Activated naive CD8-positive, alpha-beta T cell treated with anti-CD3 and anti-CD28 coated beads, Interleukin-2, amount 10 ng/mL, durations not matched to agents 7 days and 5 days (primary cell): Measurements from ENCODE around the gene CFAP141. TPM values are rescaled to one million over a fixed set of nuclear protein-coding genes. Genes with fewer than 3 reads are reported as not detected.
"Not testable (repeated sequence)": the region's sequence is repeated elsewhere in the genome, so short reads cannot be mapped to it uniquely, and the experiment has no call there.

ENCODE experiments used
- ATAC-seq: fragments of 150-1000 bp; cut with Tn5 transposase; one replicate; pipeline ENCODE4 v1.10.0; 2021; ENCODE audit warnings: low read depth, moderate library complexity
- POLR2A ChIA-PET: fragments of 350-600 bp; sonication (Branson Sonifier 250); formaldehyde crosslinking; loops from one replicate; lab custom pipeline; 2021; ENCODE audit warnings: antibody characterized with exemption; lab: Charles Lee
- DNase-seq: peaks from one replicate; pipeline ENCODE4 v3.0.0; 2021
- H3K27ac Mint-ChIP-seq: one replicate; pipeline ENCODE4 v1.8.0; 2022; ENCODE audit warnings: mild to moderate bottlenecking, mixed read lengths
- H3K27me3 Mint-ChIP-seq: one replicate; pipeline ENCODE4 v1.8.0; 2022; ENCODE audit warnings: mild to moderate bottlenecking, moderate library complexity, mixed read lengths
- H3K36me3 Mint-ChIP-seq: one replicate; pipeline ENCODE4 v1.8.0; 2021; ENCODE audit warnings: mild to moderate bottlenecking, mixed read lengths
- H3K4me1 Mint-ChIP-seq: one replicate; pipeline ENCODE4 v1.8.0; 2021; ENCODE audit warnings: mixed read lengths
- H3K4me3 Mint-ChIP-seq: one replicate; pipeline ENCODE4 v1.8.0; 2022; ENCODE audit warnings: mild to moderate bottlenecking, moderate library complexity, mixed read lengths
- H3K9me3 Mint-ChIP-seq: one replicate; pipeline ENCODE4 v1.8.0; 2021; ENCODE audit warnings: mixed read lengths
- total RNA-seq, 2 experiments: library from RNA; stranded (reverse); gene quantifications; one replicate each; pipeline ENCODE4 v1.2.3, GENCODE V29; 2021

Gene CFAP141
- not detected for total RNA-seq

DNA sequence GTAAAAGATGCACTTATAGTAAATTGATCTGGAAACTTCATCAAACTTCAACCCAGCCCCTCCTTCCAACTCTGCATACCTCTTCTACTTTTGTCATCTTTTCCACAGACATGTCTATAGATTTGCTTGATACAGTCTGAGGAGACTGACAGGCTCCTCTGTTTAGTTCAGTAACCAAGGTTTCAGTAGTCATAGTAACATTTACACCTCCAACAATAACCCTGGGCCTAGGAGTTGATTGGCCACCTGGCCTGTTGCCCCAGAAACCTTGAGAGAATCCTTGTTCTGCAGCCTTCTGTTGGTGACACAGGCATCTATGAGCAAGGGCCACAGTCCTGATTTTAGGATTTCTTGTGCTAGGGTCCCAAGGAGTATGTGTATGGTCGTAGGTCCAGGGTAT is at the start of gene CFAP141:
Gene CFAP141, minus strand, starts transcription at position 138 of the 400 bp plus-strand sequence. Its CDS starts 26 bp downstream, at position 112.
- Mint-ChIP-seq H3K27me3 (no peaks in the 10 kb centered on the region), H3K36me3 (peaks cover 32% of the 10 kb centered on the region), H3K4me1 (peaks cover 7% of the 10 kb centered on the region), H3K4me3 (no peak within 1 kb of the TSS), H3K27ac (peak within 1 kb of the TSS; percentile 40), H3K9me3 (no peaks in the 10 kb centered on the region)
- POLR2A ChIA-PET, result interaction anchor here (0.7 kb wide), 1 partner anchor 11 kb away, joined by 3 read pairs; no protein-coding TSS in a partner anchor
- no peak for DNase-seq
- peak; percentile 40 for ATAC-seq

DNA sequence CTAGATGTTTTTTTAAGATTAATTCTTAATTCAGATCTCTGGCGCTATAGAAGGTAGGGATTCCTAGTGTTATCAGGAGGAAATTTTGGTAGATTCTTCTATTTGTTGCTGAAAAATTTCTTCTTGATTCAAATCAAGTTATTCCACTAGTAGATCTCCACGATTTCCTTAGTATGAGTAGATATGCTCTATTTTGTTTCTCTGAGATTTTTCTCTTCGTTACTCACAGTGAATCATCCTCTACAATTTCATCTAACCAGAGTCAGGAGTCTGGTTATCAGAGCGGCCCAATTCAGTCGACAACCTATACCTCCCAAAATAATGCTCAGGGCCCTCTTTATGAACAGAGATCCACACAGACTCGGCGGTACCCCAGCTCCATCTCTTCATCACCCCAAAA is 47.5 kb upstream of the CFAP141 start:
- POLR2A ChIA-PET, result no interaction called here
- Mint-ChIP-seq H3K27me3 (no peaks in the 10 kb centered on the region), H3K36me3 (peaks cover 26% of the 10 kb centered on the region), H3K9me3 (no peaks in the 10 kb centered on the region), H3K27ac (no peak overlapping the region), H3K4me3 (no peak overlapping the region), H3K4me1 (peaks cover 2% of the 10 kb centered on the region)
- ATAC-seq, result no peak
- DNase-seq, result no peak

GRCh38 chr1:154241703-154242351 is 35.7 kb upstream of the CFAP141 start:
- Mint-ChIP-seq H3K27ac (no peak overlapping the region), H3K4me3 (no peak overlapping the region), H3K36me3 (peaks cover 52% of the 10 kb centered on the region), H3K4me1 (peaks cover 14% of the 10 kb centered on the region), H3K9me3 (no peaks in the 10 kb centered on the region), H3K27me3 (no peaks in the 10 kb centered on the region)
- POLR2A ChIA-PET, result no interaction called here
- no peak for ATAC-seq
- DNase-seq, result no peak

GRCh38 chr1:154240294-154240833 is 34.2 kb upstream of the CFAP141 start:
- no peaks in the 10 kb centered on the region for H3K9me3 Mint-ChIP-seq
- ATAC-seq, result no peak
- POLR2A ChIA-PET, result interaction anchor here (0.7 kb wide), 1 partner anchor 64 kb away, joined by 6 read pairs; no protein-coding TSS in a partner anchor
- peaks cover 55% of the 10 kb centered on the region for H3K36me3 Mint-ChIP-seq
- H3K27ac Mint-ChIP-seq, result no peak overlapping the region
- no peak for DNase-seq
- no peaks in the 10 kb centered on the region for H3K27me3 Mint-ChIP-seq
- H3K4me1 Mint-ChIP-seq, result peaks cover 14% of the 10 kb centered on the region
- H3K4me3 Mint-ChIP-seq, result no peak overlapping the region

DNA sequence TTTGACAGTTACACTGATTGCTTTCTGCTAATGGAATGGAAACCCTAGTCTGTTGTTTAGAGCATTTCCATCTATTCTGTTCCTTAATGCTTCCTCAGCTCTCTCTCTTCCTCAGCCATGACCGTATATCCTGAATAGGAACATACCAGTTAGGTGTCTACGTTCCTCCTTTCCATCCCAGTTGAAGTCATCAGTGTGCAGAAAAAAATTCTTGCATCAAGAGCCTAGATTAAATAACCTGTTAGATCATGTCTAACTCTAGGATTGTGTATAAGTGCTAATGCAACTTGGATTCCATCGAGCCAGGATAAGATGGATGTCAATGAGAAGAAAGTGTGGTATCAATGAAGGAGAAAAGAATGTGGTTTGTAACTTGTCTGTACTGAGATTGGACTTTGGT is 33.4 kb upstream of the CFAP141 start:
- H3K36me3 Mint-ChIP-seq, result peaks cover 52% of the 10 kb centered on the region
- no peaks in the 10 kb centered on the region for H3K9me3 Mint-ChIP-seq
- H3K27me3 Mint-ChIP-seq, result no peaks in the 10 kb centered on the region
- DNase-seq (no peak), ATAC-seq (no peak)
- H3K27ac Mint-ChIP-seq, result no peak overlapping the region
- no peak overlapping the region for H3K4me3 Mint-ChIP-seq
- peaks cover 14% of the 10 kb centered on the region for H3K4me1 Mint-ChIP-seq
- POLR2A ChIA-PET, result interaction anchor here (0.7 kb wide), 1 partner anchor 26 kb away, joined by 3 read pairs; no protein-coding TSS in a partner anchor

GRCh38 chr1:154237880-154238506 is 31.9 kb upstream of the CFAP141 start:
- POLR2A ChIA-PET, result no interaction called here

GRCh38 chr1:154237435-154237834 is 31.3 kb upstream of the CFAP141 start:
- Mint-ChIP-seq H3K27ac (no peak overlapping the region), H3K27me3 (no peaks in the 10 kb centered on the region), H3K4me3 (no peak overlapping the region), H3K9me3 (no peaks in the 10 kb centered on the region), H3K36me3 (peaks cover 40% of the 10 kb centered on the region), H3K4me1 (peaks cover 14% of the 10 kb centered on the region)
- no peak for ATAC-seq
- POLR2A ChIA-PET, result no interaction called here
- no peak for DNase-seq

More at GRCh38 chr1:154237880-154238506, 31.9 kb upstream of the CFAP141 start:
- no peak overlapping the region for H3K27ac Mint-ChIP-seq
- H3K4me3 Mint-ChIP-seq, result no peak overlapping the region
- no peaks in the 10 kb centered on the region for H3K9me3 Mint-ChIP-seq
- ATAC-seq, result no peak
- H3K4me1 Mint-ChIP-seq, result peaks cover 14% of the 10 kb centered on the region
- no peaks in the 10 kb centered on the region for H3K27me3 Mint-ChIP-seq
- DNase-seq, result no peak
- H3K36me3 Mint-ChIP-seq, result peaks cover 45% of the 10 kb centered on the region

- no peak overlapping the region for H3K27ac Mint-ChIP-seq
- H3K4me1 Mint-ChIP-seq, result peaks cover 14% of the 10 kb centered on the region
- ATAC-seq, result no peak
- H3K4me3 Mint-ChIP-seq, result no peak overlapping the region
- H3K36me3 Mint-ChIP-seq, result peaks cover 38% of the 10 kb centered on the region
- no peaks in the 10 kb centered on the region for H3K9me3 Mint-ChIP-seq
- POLR2A ChIA-PET, result no interaction called here
- DNase-seq, result no peak
- H3K27me3 Mint-ChIP-seq, result no peaks in the 10 kb centered on the region
Measured at GRCh38 chr1:154236855-154237254, 30.7 kb upstream of the CFAP141 start.

DNA sequence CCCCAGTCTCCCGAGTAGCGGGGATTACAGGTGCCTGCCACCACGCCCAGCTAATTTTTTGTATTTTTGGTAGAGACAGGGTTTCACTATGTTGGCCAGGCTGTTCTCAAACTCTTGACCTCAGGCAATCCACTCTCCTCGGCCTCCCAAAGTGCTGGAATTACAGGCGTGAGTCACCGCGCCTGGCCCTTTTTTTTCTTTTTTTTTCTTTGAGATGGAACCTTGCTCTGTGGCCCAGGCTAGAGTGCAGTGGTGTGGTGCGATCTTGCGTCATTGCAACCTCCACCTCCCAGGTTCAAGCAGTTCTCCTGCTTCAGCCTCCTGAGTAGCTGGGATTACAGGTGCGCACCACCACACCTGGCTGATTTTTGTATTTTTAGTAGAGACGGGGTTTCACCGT is 27.0 kb upstream of the CFAP141 start:
- peaks cover 43% of the 10 kb centered on the region for H3K36me3 Mint-ChIP-seq
- DNase-seq, H3K27ac Mint-ChIP-seq, H3K9me3 Mint-ChIP-seq, H3K4me3 Mint-ChIP-seq, H3K4me1 Mint-ChIP-seq, POLR2A ChIA-PET, H3K27me3 Mint-ChIP-seq, ATAC-seq: not testable (repeated sequence)

DNA sequence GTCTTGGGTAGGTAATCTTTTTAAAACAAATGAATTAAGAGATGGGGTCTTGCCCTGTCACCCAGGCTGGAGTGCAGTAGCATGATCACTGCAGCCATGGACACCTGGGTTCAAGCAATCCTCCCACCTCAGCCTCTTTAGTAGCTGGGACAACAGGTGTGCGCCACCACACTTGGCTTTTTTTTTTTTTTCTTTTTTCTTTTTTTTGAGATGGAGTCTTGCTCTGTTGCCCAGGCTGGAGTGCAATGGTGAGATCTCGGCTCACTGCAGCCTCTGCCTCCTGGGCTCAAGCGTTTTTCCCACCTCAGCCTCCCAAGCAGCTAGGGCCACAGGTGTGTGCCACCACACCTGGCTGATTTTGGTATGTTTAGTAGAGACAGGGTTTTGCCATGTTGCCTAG is 25.0 kb upstream of the CFAP141 start:
- POLR2A ChIA-PET, H3K4me1 Mint-ChIP-seq, H3K9me3 Mint-ChIP-seq, DNase-seq, H3K27me3 Mint-ChIP-seq, H3K27ac Mint-ChIP-seq, ATAC-seq, H3K4me3 Mint-ChIP-seq: not testable (repeated sequence)
- peaks cover 49% of the 10 kb centered on the region for H3K36me3 Mint-ChIP-seq

- ATAC-seq, result no peak
- H3K27me3 Mint-ChIP-seq, result no peaks in the 10 kb centered on the region
- POLR2A ChIA-PET, result interaction anchor here (0.6 kb wide), 1 partner anchor 111 kb away, joined by 3 read pairs; no protein-coding TSS in a partner anchor
- peaks cover 2% of the 10 kb centered on the region for H3K9me3 Mint-ChIP-seq
- no peak overlapping the region for H3K27ac Mint-ChIP-seq
- DNase-seq, result no peak
- peaks cover 37% of the 10 kb centered on the region for H3K4me1 Mint-ChIP-seq
- H3K4me3 Mint-ChIP-seq, result no peak overlapping the region
- H3K36me3 Mint-ChIP-seq, result peaks cover 43% of the 10 kb centered on the region
Measured at GRCh38 chr1:154225370-154225769, 19.2 kb upstream of the CFAP141 start.

- ATAC-seq (no peak), DNase-seq (no peak)
- Mint-ChIP-seq H3K27me3 (no peaks in the 10 kb centered on the region), H3K4me3 (peak overlapping the region; percentile 7), H3K27ac (no peak overlapping the region), H3K9me3 (peaks cover 2% of the 10 kb centered on the region), H3K4me1 (peaks cover 46% of the 10 kb centered on the region), H3K36me3 (peaks cover 48% of the 10 kb centered on the region)
- POLR2A ChIA-PET, result no interaction called here
Measured at GRCh38 chr1:154223621-154224020, 17.5 kb upstream of the CFAP141 start.

GRCh38 chr1:154222918-154223317 is 16.8 kb upstream of the CFAP141 start:
- Mint-ChIP-seq H3K4me1 (peaks cover 53% of the 10 kb centered on the region), H3K27ac (peak overlapping the region; percentile 57), H3K9me3 (peaks cover 2% of the 10 kb centered on the region), H3K4me3 (peak overlapping the region; percentile 88), H3K27me3 (no peaks in the 10 kb centered on the region), H3K36me3 (peaks cover 52% of the 10 kb centered on the region)
- no peak for DNase-seq
- ATAC-seq, result no peak
- POLR2A ChIA-PET, result no interaction called here
